ENCODE results near the gene DGKH. TPM values are rescaled to one million over a fixed set of nuclear protein-coding genes. Genes with fewer than 3 reads are reported as not detected.
"Not testable (repeated sequence)": the region's sequence is repeated elsewhere in the genome, so short reads cannot be mapped to it uniquely, and the experiment has no call there.

Gene DGKH
- total RNA-seq, 1 donor from 2014 or later = 19.9 TPM

DNA sequence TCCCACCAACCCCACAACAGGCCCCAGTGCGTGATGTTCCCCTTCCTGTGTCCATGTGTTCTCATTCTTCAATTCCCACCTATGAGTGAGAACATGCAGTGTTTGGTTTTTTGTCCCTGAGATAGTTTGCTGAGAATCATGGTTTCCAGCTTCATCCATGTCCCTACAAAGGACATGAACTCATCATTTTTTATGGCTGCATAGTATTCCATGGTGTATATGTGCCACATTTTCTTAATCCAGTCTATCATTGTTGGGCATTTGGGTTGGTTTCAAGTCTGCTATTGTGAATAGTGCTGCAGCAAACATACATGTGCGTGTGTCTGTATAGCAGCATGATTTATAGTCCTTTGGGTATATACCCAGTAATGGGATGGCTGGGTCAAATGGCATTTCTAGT lies 92.6 kb downstream of the DGKH start:
- ATAC-seq; intact Hi-C loops (cut with DNase I); DNase-seq (ENCODE audit: low spot score): not testable (repeated sequence)

- DNase-seq (ENCODE audit: low spot score) (no peak), ATAC-seq (no peak)
- intact Hi-C loops (cut with DNase I) = no loop called here
Observed at GRCh38 chr13:42146359-42146758, 97.9 kb downstream of the DGKH start.

GRCh38 chr13:42148538-42148937 lies 100.1 kb downstream of the DGKH start:
- DNase-seq (ENCODE audit: low spot score) (no peak), ATAC-seq (no peak)
- intact Hi-C loops (cut with DNase I) = no loop called here

DNA sequence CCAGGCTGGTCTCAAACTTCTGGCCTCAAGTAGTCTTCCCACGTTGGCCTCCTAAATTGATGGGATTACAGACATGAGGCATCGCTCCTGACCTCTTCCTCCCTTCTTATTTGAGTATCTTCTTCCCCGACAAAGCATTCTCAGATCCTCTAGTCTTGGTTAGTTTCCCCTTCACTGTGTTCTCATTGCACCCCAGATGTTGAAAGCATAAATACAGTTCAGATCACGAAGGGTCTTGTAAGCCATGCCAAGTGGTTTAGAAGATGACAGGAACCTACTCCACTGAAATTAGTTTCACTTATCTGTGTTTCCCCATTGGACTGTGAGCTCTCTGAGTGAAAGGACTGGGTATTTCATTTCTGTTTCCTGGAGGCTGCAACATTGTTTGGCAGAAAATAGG lies 100.7 kb downstream of the DGKH start:
- ATAC-seq = no peak
- intact Hi-C loops (cut with DNase I) = no loop called here

DNA sequence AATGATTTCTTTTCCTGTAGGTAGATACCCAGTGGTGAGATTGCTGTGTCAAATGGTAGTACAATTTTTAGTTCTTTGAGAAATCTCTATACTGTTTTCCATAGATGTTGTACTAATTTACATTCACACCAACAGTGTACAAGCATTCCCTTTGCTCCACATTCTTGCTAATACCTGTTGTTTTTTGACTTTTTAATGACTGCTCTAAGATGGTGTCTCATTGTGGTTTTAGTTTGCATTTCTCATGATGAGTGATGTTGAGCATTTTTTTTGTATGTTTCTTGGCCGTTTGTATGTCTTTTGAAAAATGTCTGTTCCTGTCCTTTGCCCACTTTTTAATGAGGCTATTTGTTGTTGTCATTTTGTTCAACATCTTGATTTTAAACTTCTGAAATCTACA lies 103.3 kb downstream of the DGKH start:
- ATAC-seq (no peak), DNase-seq (ENCODE audit: low spot score) (no peak)
- intact Hi-C loops (cut with DNase I) = no loop called here

More for the DNA sequence above, 100.7 kb downstream of the DGKH start:
- DNase-seq (ENCODE audit: low spot score) = no peak

GRCh38 chr13:42152495-42152894 lies 104.0 kb downstream of the DGKH start:
- no peak for DNase-seq (ENCODE audit: low spot score)

GRCh38 chr13:42153199-42154113 lies 105.0 kb downstream of the DGKH start:
- intact Hi-C loops (cut with DNase I) = no loop called here
- DNase-seq (ENCODE audit: low spot score) (no peak), ATAC-seq (no peak)

More at GRCh38 chr13:42152495-42152894, 104.0 kb downstream of the DGKH start:
- ATAC-seq = no peak
- intact Hi-C loops (cut with DNase I) = no loop called here

DNA sequence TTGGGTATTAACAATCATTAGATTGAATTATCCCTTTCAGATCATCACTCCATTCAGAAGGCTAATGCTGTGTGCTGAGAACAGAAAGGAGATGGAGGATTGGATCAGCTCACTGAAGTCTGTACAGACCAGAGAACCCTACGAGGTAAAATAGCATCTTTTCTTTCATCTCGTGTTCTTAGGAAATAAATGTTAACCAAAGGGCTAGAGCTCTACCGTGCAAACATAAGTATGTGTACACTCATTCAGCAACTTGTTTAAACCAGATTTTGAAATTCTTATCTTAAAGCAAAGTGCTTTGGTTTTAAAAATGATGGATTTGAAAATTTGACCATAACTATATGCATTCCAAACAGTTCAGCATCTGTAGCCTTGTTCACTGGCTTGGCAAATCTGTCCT lies 106.8 kb downstream of the DGKH start:
- DNase-seq (ENCODE audit: low spot score) (no peak), ATAC-seq (no peak)
- intact Hi-C loops (cut with DNase I) = no loop called here

GRCh38 chr13:42163338-42163737 lies 114.9 kb downstream of the DGKH start:
- ATAC-seq; intact Hi-C loops (cut with DNase I); DNase-seq (ENCODE audit: low spot score): not testable (repeated sequence)

DNA sequence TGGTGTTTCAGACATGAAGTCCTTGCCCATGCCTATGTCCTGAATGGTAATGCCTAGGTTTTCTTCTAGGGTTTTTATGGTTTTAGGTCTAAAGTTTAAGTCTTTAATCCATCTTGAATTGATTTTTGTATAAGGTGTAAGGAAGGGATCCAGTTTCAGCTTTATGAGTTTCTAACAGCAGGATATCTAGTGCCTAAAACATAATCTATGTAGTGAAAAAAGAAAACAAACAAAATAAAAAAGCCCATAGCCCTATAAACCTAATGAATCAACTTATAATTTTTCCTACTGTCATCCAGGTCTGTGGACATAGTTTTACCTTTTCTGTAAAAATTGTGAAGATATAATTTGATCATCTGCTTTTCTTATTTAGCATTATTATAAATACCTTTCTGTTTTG lies 115.5 kb downstream of the DGKH start:
- ATAC-seq; intact Hi-C loops (cut with DNase I): not testable (repeated sequence)

DNA sequence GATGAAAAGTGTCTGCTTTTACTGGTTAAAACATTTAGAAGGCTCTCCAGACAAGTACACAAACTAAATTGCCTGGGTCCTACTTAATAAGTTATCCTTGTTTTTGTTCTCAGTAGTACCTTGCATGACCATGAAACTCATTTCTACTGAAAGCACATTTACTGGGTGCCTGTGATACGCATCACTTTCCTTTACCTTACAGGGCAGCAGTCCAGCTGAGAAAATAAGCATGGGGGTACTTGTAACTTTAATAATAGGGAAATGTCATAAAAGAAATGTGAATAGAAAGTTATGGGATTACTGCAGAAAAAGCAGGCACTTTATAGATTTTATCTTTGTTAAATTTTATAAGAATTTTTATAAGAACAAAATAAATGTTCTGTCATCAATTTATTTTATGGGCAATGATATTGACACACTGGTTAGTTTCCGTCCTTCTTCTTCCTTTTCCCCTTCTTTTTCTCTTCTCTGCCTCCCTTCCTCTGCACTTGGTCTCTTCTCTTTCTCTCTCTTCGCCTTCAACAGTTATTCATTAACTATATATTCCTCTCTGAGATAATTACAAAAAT lies 116.2 kb downstream of the DGKH start:
- no peak for ATAC-seq
- no peak for DNase-seq (ENCODE audit: low spot score)
- intact Hi-C loops (cut with DNase I) = no loop called here

More for the DNA sequence above, 115.5 kb downstream of the DGKH start:
- DNase-seq (ENCODE audit: low spot score) = not testable (repeated sequence)

DNA sequence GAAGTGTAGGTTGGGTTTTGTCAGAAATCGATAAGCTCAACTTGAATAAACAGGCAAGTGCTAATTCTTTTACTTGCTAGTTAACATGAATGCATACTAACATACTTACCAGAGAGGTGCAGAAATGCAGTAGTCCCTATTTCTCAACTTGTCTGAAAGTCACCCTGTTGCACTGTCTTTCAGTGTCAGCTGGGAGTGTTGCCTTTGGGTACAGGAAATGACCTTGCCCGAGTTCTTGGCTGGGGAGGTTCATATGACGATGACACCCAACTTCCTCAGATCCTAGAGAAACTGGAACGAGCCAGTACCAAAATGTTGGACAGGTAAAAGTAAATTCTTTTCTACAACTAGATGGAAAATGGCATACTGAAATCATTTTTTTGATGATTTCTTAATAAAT lies 120.0 kb downstream of the DGKH start:
- no peak for ATAC-seq

GRCh38 chr13:42170029-42170428 lies 121.6 kb downstream of the DGKH start:
- DNase-seq (ENCODE audit: low spot score) (no peak), ATAC-seq (no peak)
- intact Hi-C loops (cut with DNase I) = no loop called here

More for the DNA sequence above, 120.0 kb downstream of the DGKH start:
- no peak for DNase-seq (ENCODE audit: low spot score)
- intact Hi-C loops (cut with DNase I) = no loop called here

DNA sequence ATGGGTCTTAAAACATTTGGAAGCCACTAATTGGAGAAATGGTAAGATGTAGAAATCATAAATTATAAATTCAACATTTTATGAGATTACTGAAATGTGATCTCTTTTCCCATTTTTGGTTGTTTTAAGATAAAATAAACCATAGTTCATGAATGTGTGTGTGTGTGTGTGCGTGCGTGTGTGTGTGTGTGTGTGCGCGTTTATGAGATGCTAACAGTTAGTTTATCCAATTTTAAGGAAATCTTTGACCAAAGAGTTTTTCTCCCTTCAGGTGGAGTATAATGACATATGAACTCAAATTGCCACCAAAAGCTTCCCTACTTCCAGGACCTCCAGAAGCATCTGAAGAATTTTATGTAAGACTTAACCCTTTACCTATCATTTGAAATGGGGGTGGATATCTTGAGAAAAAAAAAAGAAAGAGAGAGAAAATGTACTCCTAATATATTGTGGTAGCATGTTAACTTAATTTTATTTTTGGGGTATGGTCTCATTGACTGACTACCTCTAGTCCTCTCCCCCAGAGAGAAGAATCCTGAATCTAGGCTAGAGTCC lies 125.4 kb downstream of the DGKH start:
- DNase-seq (ENCODE audit: low spot score) (no peak), ATAC-seq (no peak)
- intact Hi-C loops (cut with DNase I) = no loop called here

DNA sequence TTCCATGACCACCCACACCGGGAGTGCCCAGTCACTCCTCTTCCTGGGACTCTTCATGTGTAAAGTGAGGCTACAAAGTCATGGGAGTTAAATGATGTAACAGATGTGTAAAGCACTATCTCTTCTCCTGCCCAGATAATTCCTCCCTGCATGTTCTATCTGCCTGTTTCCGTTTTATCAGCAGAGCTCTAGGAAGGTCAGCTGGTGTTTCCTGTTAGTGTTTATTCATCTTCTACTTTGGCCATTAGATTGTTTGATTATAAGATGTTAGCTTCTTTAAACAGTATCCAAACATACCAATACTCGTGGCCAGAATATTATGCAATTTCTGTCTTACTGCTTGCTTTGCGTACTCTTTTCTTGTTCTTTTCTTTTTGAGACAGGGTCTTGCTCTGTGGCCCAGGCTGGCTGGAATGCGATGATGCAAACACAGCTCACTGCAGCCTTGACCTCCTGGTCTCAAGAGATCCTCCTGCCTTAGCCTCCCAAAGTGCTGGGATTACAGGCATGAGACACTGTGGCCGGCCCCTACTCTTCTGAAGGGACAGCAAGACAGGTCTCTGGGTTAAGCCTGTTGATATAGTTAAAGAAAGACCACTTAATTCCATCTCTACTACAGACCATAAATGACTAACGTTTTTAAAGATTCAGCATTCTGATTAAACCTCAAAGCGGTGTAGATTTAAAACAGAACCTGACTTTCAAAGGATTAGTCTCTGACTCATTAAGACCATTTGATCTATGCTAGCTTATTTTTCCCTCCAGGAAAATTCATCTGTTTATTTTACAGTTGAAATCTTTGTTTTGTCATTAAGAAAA lies 126.1 kb downstream of the DGKH start:
- intact Hi-C loops (cut with DNase I) = no loop called here
- DNase-seq (ENCODE audit: low spot score) = no peak
- no peak for ATAC-seq

GRCh38 chr13:42176294-42176693 lies 127.8 kb downstream of the DGKH start:
- intact Hi-C loops (cut with DNase I) = no loop called here
- ATAC-seq = no peak
- DNase-seq (ENCODE audit: low spot score) = no peak

DNA sequence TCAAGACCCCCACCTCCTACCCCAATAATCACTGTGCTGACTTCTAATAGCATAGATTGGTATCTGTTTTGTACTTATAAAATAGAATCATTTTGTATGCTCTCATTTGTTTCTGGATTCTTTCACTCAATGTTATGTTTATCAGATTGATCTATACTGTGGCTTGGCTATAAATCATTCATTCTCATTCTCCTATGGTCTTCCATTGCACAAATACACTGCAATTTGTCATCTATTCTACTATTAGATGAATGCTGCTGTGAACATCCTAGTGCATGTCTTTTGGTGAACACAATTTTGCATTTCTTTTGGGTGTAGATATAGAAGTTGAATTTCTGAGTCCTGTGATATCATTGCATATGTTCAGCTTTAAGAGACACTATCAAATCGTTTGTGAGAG lies 128.7 kb downstream of the DGKH start:
- intact Hi-C loops (cut with DNase I) = no loop called here
- DNase-seq (ENCODE audit: low spot score) (no peak), ATAC-seq (no peak)

DNA sequence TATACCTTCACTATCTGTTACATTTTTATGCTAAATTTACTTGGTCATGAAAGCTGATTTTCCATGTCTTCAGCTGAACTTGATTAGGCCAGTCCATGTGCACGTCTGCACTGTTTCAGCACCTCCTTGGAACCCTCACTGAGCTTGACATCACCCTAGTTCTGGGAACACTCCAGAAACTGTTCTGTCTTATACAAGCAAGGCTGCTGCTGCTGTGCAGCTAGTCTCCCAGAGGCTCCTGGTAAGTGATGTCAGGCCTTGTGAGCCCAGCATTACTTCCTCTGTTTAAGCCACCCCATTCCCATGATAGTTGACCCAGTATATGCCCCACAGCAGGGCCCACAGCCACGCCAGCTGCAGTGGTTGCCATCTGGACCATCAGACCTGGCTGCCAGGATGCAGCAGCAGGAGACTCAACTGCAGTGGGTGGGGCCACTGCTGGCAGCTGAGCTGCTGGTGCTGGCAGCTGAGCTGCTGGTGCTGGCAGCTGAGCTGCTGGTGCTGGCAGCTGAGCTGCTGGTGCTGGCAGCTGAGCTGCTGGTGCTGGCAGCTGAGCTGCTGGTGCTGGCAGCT lies 133.0 kb downstream of the DGKH start:
- ATAC-seq = no peak
- intact Hi-C loops (cut with DNase I) = no loop called here
- DNase-seq (ENCODE audit: low spot score) = no peak

DNA sequence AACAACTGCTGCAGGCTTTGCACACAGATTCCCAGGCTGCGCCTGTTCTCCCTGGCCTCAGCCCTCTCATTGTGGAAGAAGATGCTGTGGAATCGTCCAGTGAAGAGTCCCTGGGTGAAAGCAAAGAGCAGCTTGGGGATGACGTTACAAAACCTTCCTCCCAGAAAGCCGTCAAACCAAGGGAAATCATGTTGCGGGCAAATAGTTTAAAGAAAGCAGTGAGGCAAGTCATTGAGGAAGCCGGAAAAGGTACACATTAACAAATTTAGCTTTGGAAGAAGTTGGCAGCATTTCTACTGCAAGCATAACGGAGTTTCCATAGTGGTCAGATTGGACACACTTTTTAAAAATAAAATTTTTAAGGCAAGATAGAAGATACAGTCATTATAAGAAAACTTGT lies 140.6 kb downstream of the DGKH start:
- intact Hi-C loops (cut with DNase I) = no loop called here
- DNase-seq (ENCODE audit: low spot score) (no peak), ATAC-seq (no peak)

All from sciatic nerve (tissue), 2 donors.